CD14-positive monocyte (primary cell): ENCODE results near the gene UGT3A1. TPM values are rescaled to one million over a fixed set of nuclear protein-coding genes. Genes with fewer than 3 reads are reported as not detected.

Source experiments
- DNase-seq, 3 donors: peaks; one replicate each; pipeline ENCODE4 v3.0.0-alpha.2; 2011 to 2022
- H2AFZ ChIP-seq: 2 replicates; pipeline ENCODE4 v1.6.0; 2012; ENCODE audit warnings: mild to moderate bottlenecking, low read depth, low read length, inconsistent platforms; ENCODE audit not compliant: insufficient read depth, poor library complexity, severe bottlenecking
- H3K27ac ChIP-seq, 2 donors: 1 replicate in 1 of 2; 2 replicates in 1 of 2; pipeline ENCODE4 v1.5.1; 2012 to 2013; ENCODE audit warnings: low read length in 2 of 2, control low read depth in 1 of 2, inconsistent platforms in 1 of 2, low read depth in 1 of 2, mild to moderate bottlenecking in 1 of 2
- H3K27me3 ChIP-seq, 2 donors: one replicate each; pipeline versions ENCODE4 v1.6.0 to v1.6.1; 2011 to 2013; ENCODE audit warnings: low read length in 2 of 2; ENCODE audit not compliant: control insufficient read depth in 2 of 2, insufficient read depth in 2 of 2
- H3K36me3 ChIP-seq, 2 donors: replicated peaks in 1 of 2; 1 replicate in 1 of 2; 2 replicates in 1 of 2; pipeline versions ENCODE4 v1.5.1 to v1.6.1; 2012 to 2013; ENCODE audit warnings: low read length in 2 of 2, control low read depth in 1 of 2, inconsistent platforms in 1 of 2, mild to moderate bottlenecking in 1 of 2; ENCODE audit not compliant: insufficient read depth in 2 of 2, control insufficient read depth in 1 of 2
- H3K4me1 ChIP-seq, 2 donors: 1 replicate in 1 of 2; 2 replicates in 1 of 2; pipeline versions ENCODE4 v1.5.1 to v1.6.1; 2012 to 2013; ENCODE audit warnings: low read length in 2 of 2, control low read depth in 1 of 2, inconsistent platforms in 1 of 2, mild to moderate bottlenecking in 1 of 2, moderate library complexity in 1 of 2; ENCODE audit not compliant: insufficient read depth in 2 of 2, control insufficient read depth in 1 of 2
- H3K4me2 ChIP-seq: replicated peaks from 2 replicates; pipeline ENCODE3; 2012; ENCODE audit warnings: low read length, moderate library complexity, mild to moderate bottlenecking; ENCODE audit not compliant: poor library complexity, severe bottlenecking; ENCODE audit errors: extremely low read depth
- H3K4me3 ChIP-seq, 3 experiments: fragments of 200-600 bp in 1 of 3; sonication (generic) in 1 of 3; replicated peaks in 1 of 3; 1 replicate in 2 of 3; 2 replicates in 1 of 3; pipeline ENCODE4 v1.5.1; 2011 to 2013; ENCODE audit warnings: low read length in 3 of 3, mild to moderate bottlenecking in 3 of 3, control low read depth in 2 of 3, low read depth in 2 of 3, inconsistent platforms in 1 of 3, moderate library complexity in 1 of 3
- H3K79me2 ChIP-seq: 2 replicates; pipeline ENCODE4 v1.6.0; 2012; ENCODE audit warnings: mild to moderate bottlenecking, control low read depth, inconsistent platforms, low read length, moderate library complexity; ENCODE audit not compliant: insufficient read depth
- H3K9ac ChIP-seq: 2 replicates; pipeline ENCODE4 v1.6.0; 2017; ENCODE audit warnings: low read length, mild to moderate bottlenecking; ENCODE audit not compliant: insufficient read depth, poor library complexity, severe bottlenecking
- H3K9me3 ChIP-seq, 2 donors: replicated peaks in 1 of 2; 1 replicate in 1 of 2; 2 replicates in 1 of 2; pipeline versions ENCODE4 v1.5.1 to v1.6.1; 2012 to 2013; ENCODE audit warnings: low read length in 2 of 2, control low read depth in 1 of 2; ENCODE audit not compliant: control insufficient read depth in 1 of 2, insufficient read depth in 1 of 2
- H4K20me1 ChIP-seq: 2 replicates; pipeline ENCODE4 v1.6.0; 2012; ENCODE audit warnings: mild to moderate bottlenecking, low read length, control low read depth, moderate library complexity; ENCODE audit not compliant: insufficient read depth
- H3K27ac Mint-ChIP-seq, 7 donors: one replicate each; pipeline ENCODE4 v1.8.0; 2020; ENCODE audit warnings: mild to moderate bottlenecking in 7 of 7, mixed read lengths in 7 of 7, moderate library complexity in 6 of 7, inconsistent platforms in 2 of 7
- H3K27me3 Mint-ChIP-seq, 3 donors: one replicate each; pipeline ENCODE4 v1.8.0; 2021 to 2022; ENCODE audit warnings: low read depth in 3 of 3, mild to moderate bottlenecking in 3 of 3, mixed read lengths in 3 of 3, moderate library complexity in 3 of 3, inconsistent platforms in 1 of 3
- H3K36me3 Mint-ChIP-seq, 2 donors: one replicate each; pipeline ENCODE4 v1.8.0; 2020; ENCODE audit warnings: mixed read lengths in 2 of 2, inconsistent platforms in 1 of 2, mild to moderate bottlenecking in 1 of 2
- H3K4me1 Mint-ChIP-seq: one replicate; pipeline ENCODE4 v1.8.0; 2020; ENCODE audit warnings: mild to moderate bottlenecking, mixed read lengths
- H3K4me3 Mint-ChIP-seq, 2 donors: one replicate each; pipeline ENCODE4 v1.8.0; 2020; ENCODE audit warnings: mild to moderate bottlenecking in 2 of 2, mixed read lengths in 2 of 2, moderate library complexity in 1 of 2
- H3K9me3 Mint-ChIP-seq, 7 donors: one replicate each; pipeline ENCODE4 v1.8.0; 2020 to 2022; ENCODE audit warnings: mixed read lengths in 7 of 7, mild to moderate bottlenecking in 6 of 7, moderate library complexity in 6 of 7, inconsistent platforms in 2 of 7
- WGBS: methylation state at CpG from one replicate; pipeline ENCODE4 v1.1.5; 2013; ENCODE audit warnings: missing lambda C conversion rate; ENCODE audit not compliant: insufficient coverage; 5-methylcytosine and 5-hydroxymethylcytosine counted together
- intact Hi-C, 2 donors: fragments of 100-400 bp; cut with micrococcal nuclease; formaldehyde crosslinking; loops; one replicate each; pipeline versions ENCODE4 v1.15.0 to v1.15.1; 2023
- polyA plus RNA-seq, 3 donors: library from polyadenylated mRNA; depleted of rRNA in 1 of 3; unstranded in 2 of 3; stranded (reverse) in 1 of 3; fragments of 300-500 nt in 2 of 3; fragments of >200 nt in 1 of 3; fragmentation: Illumina TruSeq in 2 of 3; gene quantifications; 1 replicate in 2 of 3; 2 replicates in 1 of 3; pipeline ENCODE4 v1.2.3, GENCODE V29; 2012 to 2021
- TF ChIP-seq, protein P1 (sequence below): fragments of 200-600 bp; IDR thresholded peaks from one replicate; pipeline ENCODE4 v1.8.0; 2022; ENCODE audit warnings: antibody characterized with exemption, mild to moderate bottlenecking

The UGT3A1 gene
- polyA plus RNA-seq, 3 donors: not detected

DNA sequence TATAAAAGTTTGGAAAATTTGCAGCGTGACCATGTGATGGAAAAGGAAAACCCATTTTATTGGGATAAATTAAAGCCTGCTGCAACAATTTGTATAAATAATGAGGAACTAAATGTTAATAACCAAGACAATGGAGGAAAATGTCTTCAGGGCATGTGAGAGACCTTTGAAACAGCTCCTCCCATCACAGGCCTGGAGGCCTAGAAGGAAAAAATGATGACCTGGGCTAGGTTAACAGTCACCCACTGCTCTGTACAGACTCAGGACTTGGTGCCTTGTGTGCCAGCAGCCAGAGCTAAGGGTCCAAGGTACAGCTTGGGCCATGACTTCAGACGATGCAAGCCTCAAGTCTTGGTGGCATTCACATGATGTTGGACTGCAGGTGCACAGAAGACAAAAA, 22.0 kb upstream of the UGT3A1 start:
- Mint-ChIP-seq H3K27ac (no peak overlapping the region), H3K4me3 (no peak overlapping the region), H3K4me1 (no peaks in the 10 kb centered on the region), H3K36me3 (no peaks in the 10 kb centered on the region), H3K9me3 (peaks cover 27 to 52% (median 44%) of the 10 kb centered on the region in 7 donors), H3K27me3 (no peaks in the 10 kb centered on the region)
- no peak overlapping the region for H2AFZ ChIP-seq
- H3K79me2 ChIP-seq: no peaks in the 10 kb centered on the region
- 88% methylated on average over 1 of the region's 2 CpGs for WGBS
- H3K36me3 ChIP-seq: no peaks in the 10 kb centered on the region
- no peak overlapping the region for H3K9ac ChIP-seq
- TF ChIP-seq, protein P1, sequence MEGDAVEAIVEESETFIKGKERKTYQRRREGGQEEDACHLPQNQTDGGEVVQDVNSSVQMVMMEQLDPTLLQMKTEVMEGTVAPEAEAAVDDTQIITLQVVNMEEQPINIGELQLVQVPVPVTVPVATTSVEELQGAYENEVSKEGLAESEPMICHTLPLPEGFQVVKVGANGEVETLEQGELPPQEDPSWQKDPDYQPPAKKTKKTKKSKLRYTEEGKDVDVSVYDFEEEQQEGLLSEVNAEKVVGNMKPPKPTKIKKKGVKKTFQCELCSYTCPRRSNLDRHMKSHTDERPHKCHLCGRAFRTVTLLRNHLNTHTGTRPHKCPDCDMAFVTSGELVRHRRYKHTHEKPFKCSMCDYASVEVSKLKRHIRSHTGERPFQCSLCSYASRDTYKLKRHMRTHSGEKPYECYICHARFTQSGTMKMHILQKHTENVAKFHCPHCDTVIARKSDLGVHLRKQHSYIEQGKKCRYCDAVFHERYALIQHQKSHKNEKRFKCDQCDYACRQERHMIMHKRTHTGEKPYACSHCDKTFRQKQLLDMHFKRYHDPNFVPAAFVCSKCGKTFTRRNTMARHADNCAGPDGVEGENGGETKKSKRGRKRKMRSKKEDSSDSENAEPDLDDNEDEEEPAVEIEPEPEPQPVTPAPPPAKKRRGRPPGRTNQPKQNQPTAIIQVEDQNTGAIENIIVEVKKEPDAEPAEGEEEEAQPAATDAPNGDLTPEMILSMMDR: no peak
- H3K9me3 ChIP-seq: peaks cover 29 to 31% of the 10 kb centered on the region in 2 donors
- H3K27ac ChIP-seq: no peak overlapping the region
- DNase-seq: no peak
- H3K4me1 ChIP-seq: no peaks in the 10 kb centered on the region
- H3K27me3 ChIP-seq: no peaks in the 10 kb centered on the region
- H3K4me2 ChIP-seq: no peak overlapping the region
- no peak overlapping the region for H3K4me3 ChIP-seq
- H4K20me1 ChIP-seq: no peaks in the 10 kb centered on the region
- intact Hi-C loops: no loop called here

DNA sequence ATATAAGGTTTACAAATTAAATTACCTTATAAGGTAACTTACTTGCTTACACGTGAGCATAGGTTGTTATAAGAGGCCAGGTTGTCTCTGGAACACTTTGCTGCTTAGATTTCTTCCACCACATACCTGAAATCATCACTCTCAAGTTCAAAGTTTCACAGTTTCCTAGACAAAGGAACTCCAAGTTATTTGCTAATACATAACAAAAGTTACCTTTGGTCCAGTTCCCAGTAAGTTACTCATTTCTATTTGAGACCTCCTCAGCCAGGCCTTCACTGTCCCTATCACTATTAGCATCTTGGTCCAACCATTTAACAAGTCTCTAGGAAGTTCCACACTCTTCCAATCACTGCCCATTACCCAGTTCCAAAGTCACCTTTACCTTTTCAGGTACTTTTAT, 18.5 kb upstream of the UGT3A1 start:
- Histone ChIP-seq H3K4me2 (no peak overlapping the region), H3K79me2 (no peaks in the 10 kb centered on the region), H2AFZ (no peak overlapping the region), H3K27ac (no peak overlapping the region), H3K4me1 (no peaks in the 10 kb centered on the region), H3K27me3 (no peaks in the 10 kb centered on the region), H3K9ac (no peak overlapping the region), H3K9me3 (peaks cover 21 to 26% of the 10 kb centered on the region in 2 donors), H4K20me1 (no peaks in the 10 kb centered on the region), H3K4me3 (no peak overlapping the region), H3K36me3 (no peaks in the 10 kb centered on the region)
- no peaks in the 10 kb centered on the region for H3K4me1 Mint-ChIP-seq
- H3K27me3 Mint-ChIP-seq: no peaks in the 10 kb centered on the region
- TF ChIP-seq, protein P1: no peak
- H3K27ac Mint-ChIP-seq: no peak overlapping the region
- no peak for DNase-seq
- H3K36me3 Mint-ChIP-seq: no peaks in the 10 kb centered on the region
- no peak overlapping the region for H3K4me3 Mint-ChIP-seq
- intact Hi-C loops: no loop called here
- peaks cover 21 to 43% (median 36%) of the 10 kb centered on the region in 7 donors for H3K9me3 Mint-ChIP-seq
- no CpG with 5 or more reads among the region's 1 CpG for WGBS
